NT2/D1 (cell line): ENCODE data around the gene FES.

ENCODE experiments used
- YY1 ChIP-seq: IDR thresholded peaks from 2 replicates; pipeline ENCODE4 v1.6.1; 2011; ENCODE audit not compliant: insufficient read length, insufficient read depth
- ZNF274 ChIP-seq: IDR thresholded peaks from 2 replicates; pipeline ENCODE4 v1.6.1; 2011; ENCODE audit warnings: mild to moderate bottlenecking, low read depth, low read length

DNA sequence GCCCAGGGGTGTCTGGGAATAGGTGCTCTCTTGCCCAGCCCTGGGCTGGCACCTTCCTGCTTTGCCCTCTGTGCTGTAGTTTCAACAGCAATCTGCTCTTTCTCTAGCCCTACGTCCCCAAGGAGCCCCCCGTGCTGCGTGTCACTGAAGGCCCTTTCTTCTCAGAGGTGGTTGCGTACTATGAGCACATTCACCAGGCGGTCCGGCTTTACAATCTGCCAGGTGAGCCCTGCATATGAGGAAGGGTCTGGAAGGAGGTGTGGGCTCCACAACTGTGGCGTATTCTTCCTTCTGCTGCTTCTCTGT is 28.4 kb downstream of the FES start:
- TF ChIP-seq ZNF274 (no peak), YY1 (no peak)
